Renal pelvis (tissue), 4 donors: ENCODE data around the gene ABCA6. TPM values are rescaled to one million over a fixed set of nuclear protein-coding genes. Genes with fewer than 3 reads are reported as not detected.
A peak's percentile ranks its signal among the peaks of the same experiment; 100 is the strongest.

ENCODE experiments used
- DNase-seq: peaks from one replicate; pipeline ENCODE4 v3.0.0-alpha.2; 2013
- polyA plus RNA-seq, 3 donors: library from polyadenylated mRNA; unstranded; fragments of 120-200 nt; gene quantifications; one replicate each; pipeline ENCODE4 v1.2.1, GENCODE V29; 2013; ENCODE audit not compliant: insufficient read length in 3 of 3

Gene ABCA6
- polyA plus RNA-seq, 3 donors, result 4.2 to 6.0 (median 5.5) TPM

DNA sequence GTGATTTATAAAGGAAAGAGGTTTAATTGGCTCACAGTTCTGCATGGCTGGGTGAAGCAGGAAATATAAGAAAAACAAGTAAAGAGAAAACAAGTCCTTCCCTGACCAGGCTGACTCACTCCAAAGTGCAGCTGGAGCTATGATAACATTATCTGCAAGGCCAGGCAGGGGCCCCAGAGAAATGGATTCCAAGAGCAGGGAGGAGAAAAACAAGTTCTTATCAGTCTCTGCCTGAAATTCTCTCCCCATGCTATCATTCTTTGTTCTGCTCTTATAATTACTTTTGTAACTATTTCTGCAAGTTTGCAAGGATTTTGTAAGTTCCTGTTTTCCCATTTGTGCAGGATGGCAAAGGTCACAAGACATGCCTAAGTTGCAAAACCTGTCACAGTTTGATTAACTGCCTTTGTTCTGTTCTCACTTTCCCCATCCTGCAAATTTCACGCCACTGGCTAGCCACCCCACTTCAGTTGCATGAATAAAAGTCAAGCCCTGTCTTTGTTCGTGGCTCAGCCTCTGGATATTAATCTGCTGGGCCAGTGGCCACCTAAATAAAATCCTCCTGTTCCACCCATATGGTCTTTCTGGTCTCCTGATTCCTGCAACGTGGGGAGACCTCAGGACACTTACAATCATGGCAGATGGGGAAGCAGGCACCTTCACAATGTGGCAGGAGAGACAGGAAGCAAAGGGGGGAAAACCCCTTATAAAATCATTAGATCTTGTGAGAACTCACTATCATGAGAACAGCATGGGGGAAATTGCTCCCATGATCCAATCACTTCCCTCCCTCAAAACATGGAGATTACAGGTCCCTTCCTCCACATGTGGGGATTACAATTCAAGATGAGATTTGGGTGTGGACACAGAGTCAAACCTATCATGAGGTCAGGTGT, 94.1 kb downstream of the ABCA6 start:
- DNase-seq, result peak; percentile 30

DNA sequence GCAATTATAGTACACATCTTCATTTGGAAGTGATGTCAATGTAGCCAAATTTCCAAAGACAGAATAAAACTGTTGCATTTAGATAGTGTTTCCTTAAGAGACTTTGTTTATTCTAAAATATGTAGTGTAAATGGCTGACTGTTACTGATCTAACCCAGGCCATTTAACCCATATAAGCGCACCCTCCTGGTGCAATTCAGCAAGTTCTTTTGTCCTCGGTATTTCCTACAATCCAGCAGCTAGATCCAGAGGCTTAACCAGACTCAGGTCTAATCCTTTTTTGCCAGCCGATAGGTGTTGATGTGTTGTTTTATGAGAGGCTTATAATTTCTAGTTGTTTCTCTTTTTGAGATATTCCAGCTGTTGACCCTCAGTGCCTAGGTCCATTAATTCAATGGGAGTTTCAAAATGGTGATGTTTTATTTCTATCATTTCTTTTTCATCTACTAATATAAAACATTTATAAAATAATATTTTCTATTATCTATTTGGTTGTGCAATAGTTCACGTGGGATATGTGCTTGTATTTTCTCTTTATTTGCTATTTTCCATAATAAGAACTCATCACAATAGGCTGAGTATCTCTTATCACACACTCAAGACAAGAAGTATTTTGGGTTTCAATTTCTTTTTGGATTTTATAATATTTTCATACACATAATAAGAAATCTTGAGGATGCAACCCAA, 95.4 kb downstream of the ABCA6 start:
- no peak for DNase-seq

DNA sequence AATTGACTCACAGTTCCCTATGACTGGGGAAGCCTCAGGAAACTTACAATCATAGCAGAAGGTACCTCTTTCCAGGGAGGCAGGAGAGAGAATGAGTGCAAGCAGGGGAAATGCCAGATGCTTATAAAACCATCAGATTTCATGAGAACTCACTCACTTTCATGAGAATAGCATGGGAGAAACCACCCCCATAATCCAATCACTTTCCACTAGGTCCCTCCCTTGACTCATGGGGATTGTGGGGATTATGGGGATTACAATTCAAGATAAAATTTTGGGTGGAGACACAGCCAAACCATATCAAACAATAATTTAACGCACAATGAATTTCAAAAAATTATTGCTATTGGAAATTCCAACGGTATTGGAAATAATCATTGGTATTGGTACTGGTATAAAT, 96.0 kb downstream of the ABCA6 start:
- DNase-seq, result no peak

DNA sequence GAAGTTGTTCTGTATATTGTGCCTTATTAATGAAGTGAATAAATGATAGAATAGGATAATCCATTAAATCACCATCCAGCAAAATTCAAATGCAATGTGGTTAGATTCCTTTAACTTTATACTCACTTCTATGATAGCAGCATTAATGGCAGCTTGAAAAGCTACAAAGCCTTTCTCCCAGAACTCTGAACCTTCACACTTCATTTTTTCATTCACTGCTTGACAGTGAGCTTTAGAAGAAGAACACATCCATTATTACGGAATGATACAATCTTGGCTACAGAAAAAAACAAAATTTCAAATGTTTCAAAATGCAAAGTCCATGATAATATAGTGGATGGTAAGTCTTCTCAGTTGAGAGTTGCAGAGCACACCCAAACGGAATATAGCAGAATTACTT, 97.3 kb downstream of the ABCA6 start:
- no peak for DNase-seq

DNA sequence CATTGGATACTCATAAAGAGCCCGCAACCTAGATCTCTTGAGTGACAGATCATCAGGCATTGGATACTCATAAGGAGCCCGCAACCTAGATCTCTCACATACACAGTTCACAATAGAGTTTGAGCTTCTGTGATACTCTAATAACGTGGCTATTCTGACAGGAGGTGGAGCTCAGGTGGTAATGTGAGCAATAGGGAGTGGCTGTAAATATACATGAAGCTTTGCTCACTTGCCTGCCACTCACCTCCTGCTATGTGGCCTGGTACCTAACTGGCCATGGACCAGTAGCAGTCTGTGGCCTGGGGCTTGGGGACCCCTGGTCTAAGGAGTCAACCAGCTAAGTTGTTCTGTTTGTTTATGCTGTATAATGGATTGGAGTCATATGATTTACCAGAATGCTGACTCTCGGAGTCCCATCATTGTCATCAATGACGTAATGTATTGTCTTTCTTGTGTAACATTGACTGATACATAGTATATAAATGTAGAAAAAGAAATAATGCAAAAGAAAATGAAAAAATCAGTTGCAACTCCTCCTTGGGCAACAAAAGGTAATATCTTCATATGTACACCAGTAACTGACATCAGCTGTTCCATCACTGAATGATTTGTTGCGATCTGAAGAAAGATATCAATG, 98.5 kb downstream of the ABCA6 start:
- DNase-seq, result no peak

DNA sequence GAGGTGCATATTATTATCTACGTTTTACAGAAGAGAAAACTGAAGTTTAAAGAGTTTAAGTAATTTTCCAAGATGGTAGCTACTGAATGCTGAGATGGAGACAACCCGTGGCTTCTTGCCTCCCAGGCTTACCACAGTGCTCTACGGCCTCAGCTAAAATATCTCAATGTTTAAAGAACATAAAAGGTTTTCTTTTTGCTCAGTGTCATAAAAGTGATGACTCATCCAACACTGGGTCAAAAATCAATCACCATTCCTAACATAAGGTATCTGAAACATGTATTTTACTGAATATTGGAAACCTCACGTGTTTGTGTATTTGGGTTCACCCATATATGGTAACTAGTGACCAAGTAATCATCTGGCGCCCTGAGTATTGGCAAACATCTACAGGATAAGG, 99.4 kb downstream of the ABCA6 start:
- DNase-seq, result no peak

DNA sequence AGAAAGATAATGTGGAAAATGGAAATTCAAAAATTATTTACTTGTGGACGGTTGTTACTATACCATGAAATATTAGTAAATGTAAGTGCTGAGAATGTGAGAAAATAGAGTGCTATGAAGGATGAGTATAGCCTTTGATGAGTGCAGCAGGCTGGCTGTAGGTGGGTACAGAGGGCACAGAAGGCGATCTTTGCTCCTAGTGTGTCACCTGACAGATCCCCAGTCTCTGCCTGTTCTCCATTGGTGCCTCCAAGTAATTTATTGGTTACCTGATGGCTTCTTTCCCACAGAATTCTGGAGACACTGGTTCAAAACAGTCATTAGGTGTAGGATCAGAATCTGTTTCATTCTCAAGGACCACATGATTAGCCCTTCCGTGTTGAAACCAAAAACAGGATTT, 109.9 kb downstream of the ABCA6 start:
- no peak for DNase-seq

DNA sequence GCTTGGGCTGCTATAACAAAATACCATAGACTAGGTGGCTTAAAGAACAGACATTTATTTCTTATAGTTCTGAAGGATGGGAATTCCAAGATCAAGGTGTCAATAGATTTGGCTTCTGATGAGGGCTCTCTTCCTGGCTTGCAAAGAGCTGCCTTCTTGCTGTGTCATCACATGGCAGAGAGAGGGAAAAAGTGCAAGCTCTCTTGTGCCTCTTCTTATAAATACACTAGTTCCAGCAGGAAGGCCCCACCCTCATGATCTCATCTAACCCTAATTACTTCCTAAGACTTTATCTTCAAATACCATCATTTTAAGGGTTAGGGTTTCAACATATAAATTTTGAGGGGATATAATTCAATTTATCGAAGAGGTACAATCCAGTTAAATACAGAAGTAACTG, 111.5 kb downstream of the ABCA6 start:
- no peak for DNase-seq

Other genes with a start within 250 kb of the ABCA6 start
- 1 to 10 TPM; 1.2 to 1.6 (median 1.3) TPM for gene ABCA8, start 186.5 kb downstream of the ABCA6 start, polyA plus RNA-seq
- 1 to 10 TPM; 1.8 to 6.6 (median 4.2) TPM for gene ABCA9, start 81.0 kb downstream of the ABCA6 start, polyA plus RNA-seq
- 1 to 10 TPM; 1.9 to 3.5 (median 2.8) TPM for gene ABCA10, start 86.9 kb upstream of the ABCA6 start, polyA plus RNA-seq
- 10 to 100 TPM; 19.8 to 33.3 (median 33.0) TPM for gene ABCA5, start 185.2 kb upstream of the ABCA6 start, polyA plus RNA-seq